ENCODE measurements around the gene XPO4.
"Not testable (repeated sequence)": the region's sequence is repeated elsewhere in the genome, so short reads cannot be mapped to it uniquely, and the experiment has no call there.

Gene XPO4

DNA sequence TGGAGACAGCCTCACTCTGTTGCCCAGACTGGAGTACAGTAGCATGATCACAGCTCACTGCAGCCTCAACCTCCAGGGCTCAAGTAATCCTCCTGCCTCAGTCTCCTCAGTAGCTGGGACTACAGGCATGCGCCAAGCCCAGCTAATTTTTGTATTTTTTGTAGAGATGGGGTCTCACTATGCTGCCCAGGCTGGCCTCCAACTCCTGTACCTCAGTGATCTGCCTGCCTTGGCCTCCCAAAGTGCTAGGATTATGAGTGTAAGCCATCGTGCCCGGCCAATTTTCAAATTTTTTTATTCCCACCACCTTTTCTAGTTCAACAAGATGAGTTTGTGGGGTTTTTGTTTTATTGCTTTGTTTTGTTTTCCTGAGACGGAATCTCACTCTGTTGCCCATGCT, 31.7 kb downstream of the XPO4 start:
- H3K23ac ChIP-seq (ENCODE audit: low read length) = no peak overlapping the region
- H3K79me1 ChIP-seq (ENCODE audit: low read length) = no peaks in the 10 kb centered on the region
- no peak for DNase-seq
- H3K4me2 ChIP-seq (ENCODE audit: low read length) = no peak overlapping the region
- H3K4ac ChIP-seq (ENCODE audit: low read depth, low read length) = peak overlapping the region; percentile 22
- H3K36me3 ChIP-seq (ENCODE audit: control insufficient read depth in 1 of 2, insufficient read depth in 2 of 2, low read length in 2 of 2) = no peaks in the 10 kb centered on the region
- H2BK120ac ChIP-seq (ENCODE audit: insufficient read depth, low read length, poor library complexity) = no peak overlapping the region
- H3K27me3 ChIP-seq (ENCODE audit: insufficient read depth, low read length) = no peaks in the 10 kb centered on the region
- no peak overlapping the region for H4K8ac ChIP-seq (ENCODE audit: low read depth, low read length)
- H3K9ac ChIP-seq (ENCODE audit: low read length) = no peak overlapping the region
- H3K4me1 ChIP-seq (ENCODE audit: control insufficient read depth in 1 of 2, insufficient read depth in 2 of 2, low read length in 2 of 2) = peaks cover 0 to 4% of the 10 kb centered on the region in 2 experiments
- no peak overlapping the region for H2AFZ ChIP-seq (ENCODE audit: insufficient read depth, low read length, poor library complexity)
- no peak overlapping the region for H3K27ac ChIP-seq (ENCODE audit: low read depth, low read length)
- no peak overlapping the region for H2AK5ac ChIP-seq (ENCODE audit: low read length)
- no peak overlapping the region for H2BK12ac ChIP-seq (ENCODE audit: low read length)
- H4K12ac ChIP-seq (ENCODE audit: low read depth, low read length) = no peak overlapping the region
- no peak overlapping the region for H2BK5ac ChIP-seq (ENCODE audit: low read depth, low read length, poor library complexity)
- no peak overlapping the region for H4K91ac ChIP-seq (ENCODE audit: low read depth, low read length)
- no CpG with 5 or more reads among the region's 4 CpGs for WGBS (ENCODE audit: extremely low coverage, insufficient coverage, insufficient read length)
- H3K14ac ChIP-seq (ENCODE audit: low read length) = no peak overlapping the region
- H3K18ac ChIP-seq (ENCODE audit: low read length) = no peak overlapping the region
- H3K9me3 ChIP-seq (ENCODE audit: insufficient read depth, low read depth, low read length) = no peaks in the 10 kb centered on the region
- peaks cover 1% of the 10 kb centered on the region for H3K79me2 ChIP-seq (ENCODE audit: control insufficient read depth, insufficient read depth, low read length, poor library complexity)
- no peak overlapping the region for H3K4me3 ChIP-seq (ENCODE audit: low read depth, low read length)

GRCh38 chr13:20869540-20869939, 33.0 kb downstream of the XPO4 start:
- Histone ChIP-seq H3K18ac (ENCODE audit: low read length) (no peak overlapping the region), H3K79me1 (ENCODE audit: low read length) (no peaks in the 10 kb centered on the region), H4K91ac (ENCODE audit: low read depth, low read length) (no peak overlapping the region), H2AK5ac (ENCODE audit: low read length) (no peak overlapping the region), H2BK12ac (ENCODE audit: low read length) (no peak overlapping the region), H3K4ac (ENCODE audit: low read depth, low read length) (no peak overlapping the region), H2BK5ac (ENCODE audit: low read depth, low read length, poor library complexity) (no peak overlapping the region), H3K27me3 (ENCODE audit: insufficient read depth, low read length) (no peaks in the 10 kb centered on the region), H4K8ac (ENCODE audit: low read depth, low read length) (no peak overlapping the region), H3K9me3 (ENCODE audit: insufficient read depth, low read depth, low read length) (no peaks in the 10 kb centered on the region), H3K27ac (ENCODE audit: low read depth, low read length) (no peak overlapping the region), H3K9ac (ENCODE audit: low read length) (no peak overlapping the region), H3K4me1 (ENCODE audit: control insufficient read depth in 1 of 2, insufficient read depth in 2 of 2, low read length in 2 of 2) (peaks cover 0 to 4% of the 10 kb centered on the region in 2 experiments), H2AFZ (ENCODE audit: insufficient read depth, low read length, poor library complexity) (no peak overlapping the region), H3K36me3 (ENCODE audit: control insufficient read depth in 1 of 2, insufficient read depth in 2 of 2, low read length in 2 of 2) (no peaks in the 10 kb centered on the region), H3K79me2 (ENCODE audit: control insufficient read depth, insufficient read depth, low read length, poor library complexity) (peaks cover 1% of the 10 kb centered on the region), H3K4me3 (ENCODE audit: low read depth, low read length) (no peak overlapping the region), H3K23ac (ENCODE audit: low read length) (no peak overlapping the region), H3K14ac (ENCODE audit: low read length) (no peak overlapping the region), H2BK120ac (ENCODE audit: insufficient read depth, low read length, poor library complexity) (peak overlapping the region; percentile 33), H3K4me2 (ENCODE audit: low read length) (no peak overlapping the region), H4K12ac (ENCODE audit: low read depth, low read length) (no peak overlapping the region)
- DNase-seq = peak; percentile 5 to 25
- WGBS (ENCODE audit: extremely low coverage, insufficient coverage, insufficient read length) = no CpG with 5 or more reads among the region's 2 CpGs

- Histone ChIP-seq H3K79me1 (ENCODE audit: low read length) (no peaks in the 10 kb centered on the region), H4K12ac (ENCODE audit: low read depth, low read length) (no peak overlapping the region), H2BK5ac (ENCODE audit: low read depth, low read length, poor library complexity) (no peak overlapping the region), H3K23ac (ENCODE audit: low read length) (no peak overlapping the region), H3K9me3 (ENCODE audit: insufficient read depth, low read depth, low read length) (no peaks in the 10 kb centered on the region), H3K27ac (ENCODE audit: low read depth, low read length) (no peak overlapping the region), H3K79me2 (ENCODE audit: control insufficient read depth, insufficient read depth, low read length, poor library complexity) (no peaks in the 10 kb centered on the region), H3K4me3 (ENCODE audit: low read depth, low read length) (no peak overlapping the region), H2AFZ (ENCODE audit: insufficient read depth, low read length, poor library complexity) (no peak overlapping the region), H4K8ac (ENCODE audit: low read depth, low read length) (no peak overlapping the region), H2BK120ac (ENCODE audit: insufficient read depth, low read length, poor library complexity) (no peak overlapping the region), H3K36me3 (ENCODE audit: control insufficient read depth in 1 of 2, insufficient read depth in 2 of 2, low read length in 2 of 2) (no peaks in the 10 kb centered on the region), H3K4me2 (ENCODE audit: low read length) (no peak overlapping the region), H3K14ac (ENCODE audit: low read length) (no peak overlapping the region), H2AK5ac (ENCODE audit: low read length) (no peak overlapping the region), H3K9ac (ENCODE audit: low read length) (no peak overlapping the region), H3K18ac (ENCODE audit: low read length) (no peak overlapping the region), H3K4ac (ENCODE audit: low read depth, low read length) (no peak overlapping the region), H4K91ac (ENCODE audit: low read depth, low read length) (no peak overlapping the region), H3K27me3 (ENCODE audit: insufficient read depth, low read length) (no peaks in the 10 kb centered on the region), H3K4me1 (ENCODE audit: control insufficient read depth in 1 of 2, insufficient read depth in 2 of 2, low read length in 2 of 2) (no peaks in the 10 kb centered on the region), H2BK12ac (ENCODE audit: low read length) (no peak overlapping the region)
- no CpG with 5 or more reads among the region's 3 CpGs for WGBS (ENCODE audit: extremely low coverage, insufficient coverage, insufficient read length)
- DNase-seq = no peak
Measured at GRCh38 chr13:20867408-20867807, 35.1 kb downstream of the XPO4 start.

DNA sequence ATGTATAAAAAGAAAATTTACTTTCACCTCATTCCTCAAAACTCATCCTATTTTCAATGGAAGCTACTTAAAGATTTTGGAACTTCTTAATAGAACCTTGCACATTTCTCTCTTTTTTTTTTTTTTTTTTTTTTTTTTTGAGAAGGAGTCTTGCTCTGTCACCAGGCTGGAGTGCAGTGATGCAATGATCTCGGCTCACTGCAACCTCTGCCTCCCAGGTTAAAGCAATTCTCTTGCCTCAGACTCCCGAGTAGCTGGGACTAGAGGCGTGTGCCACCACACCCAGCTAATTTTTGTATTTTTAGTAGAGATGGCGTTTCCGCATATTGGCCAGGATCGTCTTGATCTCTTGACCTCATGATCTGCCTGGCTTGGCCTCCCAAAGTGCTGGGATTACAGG, 40.9 kb downstream of the XPO4 start:
- H3K14ac ChIP-seq (ENCODE audit: low read length); H3K4me2 ChIP-seq (ENCODE audit: low read length); H2BK5ac ChIP-seq (ENCODE audit: low read depth, low read length, poor library complexity); H2AK5ac ChIP-seq (ENCODE audit: low read length); H2BK12ac ChIP-seq (ENCODE audit: low read length); H3K18ac ChIP-seq (ENCODE audit: low read length); H3K27ac ChIP-seq (ENCODE audit: low read depth, low read length); H3K79me2 ChIP-seq (ENCODE audit: control insufficient read depth, insufficient read depth, low read length, poor library complexity); H2AFZ ChIP-seq (ENCODE audit: insufficient read depth, low read length, poor library complexity); H4K91ac ChIP-seq (ENCODE audit: low read depth, low read length); H4K12ac ChIP-seq (ENCODE audit: low read depth, low read length); H3K36me3 ChIP-seq (ENCODE audit: control insufficient read depth in 1 of 2, insufficient read depth in 2 of 2, low read length in 2 of 2); H3K27me3 ChIP-seq (ENCODE audit: insufficient read depth, low read length); H3K4me1 ChIP-seq (ENCODE audit: control insufficient read depth in 1 of 2, insufficient read depth in 2 of 2, low read length in 2 of 2); H3K23ac ChIP-seq (ENCODE audit: low read length); H3K9ac ChIP-seq (ENCODE audit: low read length); H4K8ac ChIP-seq (ENCODE audit: low read depth, low read length); H3K4ac ChIP-seq (ENCODE audit: low read depth, low read length); H3K9me3 ChIP-seq (ENCODE audit: insufficient read depth, low read depth, low read length); H3K4me3 ChIP-seq (ENCODE audit: low read depth, low read length); H2BK120ac ChIP-seq (ENCODE audit: insufficient read depth, low read length, poor library complexity); H3K79me1 ChIP-seq (ENCODE audit: low read length): not testable (repeated sequence)
- peak; percentile 27 to 55 for DNase-seq
- WGBS (ENCODE audit: extremely low coverage, insufficient coverage, insufficient read length) = no CpG with 5 or more reads among the region's 6 CpGs

Data from trophoblast cell (in vitro differentiated cells and primary cell).